CD4-positive, alpha-beta T cell treated with Interleukin-17A for 4 hours (primary cell): Measurements from ENCODE around the gene STEAP3.
A peak's percentile ranks its signal among the peaks of the same experiment; 100 is the strongest.

Source experiments
- DNase-seq: peaks from one replicate; pipeline ENCODE4 v3.0.0-alpha.2; 2020; ENCODE audit warnings: mixed read lengths

STEAP3 gene, protein sequence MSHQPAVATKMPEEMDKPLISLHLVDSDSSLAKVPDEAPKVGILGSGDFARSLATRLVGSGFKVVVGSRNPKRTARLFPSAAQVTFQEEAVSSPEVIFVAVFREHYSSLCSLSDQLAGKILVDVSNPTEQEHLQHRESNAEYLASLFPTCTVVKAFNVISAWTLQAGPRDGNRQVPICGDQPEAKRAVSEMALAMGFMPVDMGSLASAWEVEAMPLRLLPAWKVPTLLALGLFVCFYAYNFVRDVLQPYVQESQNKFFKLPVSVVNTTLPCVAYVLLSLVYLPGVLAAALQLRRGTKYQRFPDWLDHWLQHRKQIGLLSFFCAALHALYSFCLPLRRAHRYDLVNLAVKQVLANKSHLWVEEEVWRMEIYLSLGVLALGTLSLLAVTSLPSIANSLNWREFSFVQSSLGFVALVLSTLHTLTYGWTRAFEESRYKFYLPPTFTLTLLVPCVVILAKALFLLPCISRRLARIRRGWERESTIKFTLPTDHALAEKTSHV

DNA sequence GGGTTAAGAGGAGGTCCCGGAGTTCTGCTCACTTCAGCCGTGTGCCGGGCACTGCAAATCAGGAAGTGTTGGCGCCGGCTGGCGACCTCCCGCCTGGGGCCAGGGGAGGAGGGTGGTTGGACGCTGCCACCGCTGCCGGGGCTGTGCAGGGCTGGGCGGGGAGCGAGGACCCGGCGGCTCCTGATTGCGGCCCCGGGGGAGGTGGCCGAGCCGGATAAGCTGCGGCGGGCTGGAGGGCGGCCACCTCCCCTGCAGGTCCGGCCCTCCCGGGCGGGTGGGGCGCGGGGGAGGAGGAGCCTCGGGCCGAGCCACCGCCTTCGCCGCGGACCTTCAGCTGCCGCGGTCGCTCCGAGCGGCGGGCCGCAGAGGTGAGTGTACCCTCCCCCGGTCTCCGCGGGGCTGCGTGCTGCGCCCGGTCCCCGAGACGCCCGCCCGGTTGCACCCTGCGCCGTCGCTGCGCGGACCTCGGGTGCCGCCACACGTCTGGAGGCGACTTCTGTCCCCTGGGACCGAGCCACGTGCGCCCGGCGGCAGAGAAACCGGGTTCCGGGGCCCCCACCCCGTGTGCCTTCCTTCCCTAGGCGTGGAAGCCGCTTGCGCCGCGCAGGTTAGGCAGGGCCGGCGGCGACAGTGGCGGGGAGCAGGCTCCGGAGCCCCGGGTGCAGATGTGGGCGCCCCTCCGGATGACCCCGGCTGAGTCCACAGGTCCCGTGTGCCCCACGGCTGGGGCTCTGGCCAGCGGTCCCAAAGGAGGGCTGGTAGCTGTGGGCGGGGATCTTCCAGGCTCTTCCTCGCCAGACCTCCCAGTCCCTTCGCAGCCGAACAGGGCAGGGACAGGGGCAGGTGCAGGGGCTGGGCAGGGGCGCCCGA is at the start of gene STEAP3:
STEAP3 (plus strand) TSS at position 314 of the 870 bp plus-strand sequence. CDS start 7,179 bp downstream, outside the sequence.
- DNase-seq = no peak

DNA sequence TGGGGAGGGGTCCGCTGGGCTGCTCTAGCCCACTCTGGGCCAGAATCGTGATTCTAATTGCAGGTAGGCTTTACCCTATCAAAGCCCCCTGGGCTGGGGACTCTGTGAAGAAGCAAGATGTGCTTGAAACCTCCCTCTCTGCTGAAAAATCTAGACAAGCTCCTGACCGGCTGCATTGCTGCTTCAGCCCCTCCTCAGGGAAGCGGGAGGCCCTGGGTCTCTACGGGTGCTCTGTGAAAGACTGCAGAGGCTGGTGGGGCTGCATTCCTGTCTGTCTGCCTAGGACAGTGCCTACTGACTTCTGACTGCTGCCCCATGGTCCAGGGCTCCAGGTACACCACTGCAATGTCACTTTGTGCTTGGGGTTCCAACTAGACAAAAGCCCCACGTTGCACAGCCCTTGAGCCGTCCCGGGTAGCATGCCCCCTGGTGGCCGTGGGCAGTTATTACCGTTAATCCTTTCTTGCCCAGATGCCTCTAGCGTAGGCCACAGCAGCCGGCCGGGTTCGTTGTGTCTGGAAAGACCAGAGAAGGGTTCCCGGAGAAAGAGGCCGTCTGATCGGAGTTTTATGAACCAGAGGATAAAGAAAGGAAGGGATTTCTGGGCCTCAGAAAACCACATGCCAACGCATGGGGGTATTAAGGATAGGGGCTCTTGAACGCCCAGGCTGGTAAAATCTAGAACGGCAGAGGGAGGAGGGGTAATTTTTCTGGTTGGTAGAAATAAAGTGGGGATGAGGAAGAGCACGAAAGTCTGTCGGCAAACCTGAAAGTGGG is 49.2 kb upstream of the STEAP3 start:
- DNase-seq = peak; percentile 67

DNA sequence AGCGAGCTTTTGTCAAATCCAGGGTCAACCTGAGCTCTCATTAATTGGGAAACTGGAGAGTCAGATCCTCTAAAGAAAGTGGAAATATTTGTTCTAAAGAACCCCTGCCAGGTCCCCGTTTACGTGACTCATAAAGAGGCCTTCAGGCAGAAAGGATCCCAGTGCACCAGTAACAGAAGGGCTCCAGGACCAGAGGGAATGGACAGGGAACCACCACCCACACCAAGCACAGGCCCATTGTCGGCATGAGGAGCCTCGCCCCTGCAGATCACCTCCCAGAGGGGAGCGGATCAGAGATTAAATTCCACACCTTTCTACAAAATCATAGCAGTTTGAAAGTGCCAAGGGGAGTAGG is 48.7 kb upstream of the STEAP3 start:
- DNase-seq = no peak

DNA sequence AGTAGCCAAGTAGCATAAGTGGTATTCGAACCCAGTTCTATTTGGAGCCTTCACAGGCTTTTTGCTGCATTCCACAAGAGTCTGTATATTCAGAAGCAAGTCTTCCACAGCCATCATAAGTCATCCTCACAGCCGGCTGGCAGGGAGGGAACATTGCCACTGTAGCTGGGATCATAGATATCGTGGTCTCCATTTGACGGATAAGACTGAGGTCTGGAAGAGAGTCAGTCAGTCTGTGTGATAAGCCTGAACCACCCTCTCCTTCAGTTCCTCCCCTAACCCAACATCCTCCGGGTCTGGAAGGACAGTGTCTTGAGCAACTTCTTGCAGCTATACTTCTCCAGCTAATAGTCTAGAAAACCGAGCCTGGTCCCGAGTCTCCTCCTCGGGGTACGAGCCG is 48.1 kb upstream of the STEAP3 start:
- DNase-seq = no peak

DNA sequence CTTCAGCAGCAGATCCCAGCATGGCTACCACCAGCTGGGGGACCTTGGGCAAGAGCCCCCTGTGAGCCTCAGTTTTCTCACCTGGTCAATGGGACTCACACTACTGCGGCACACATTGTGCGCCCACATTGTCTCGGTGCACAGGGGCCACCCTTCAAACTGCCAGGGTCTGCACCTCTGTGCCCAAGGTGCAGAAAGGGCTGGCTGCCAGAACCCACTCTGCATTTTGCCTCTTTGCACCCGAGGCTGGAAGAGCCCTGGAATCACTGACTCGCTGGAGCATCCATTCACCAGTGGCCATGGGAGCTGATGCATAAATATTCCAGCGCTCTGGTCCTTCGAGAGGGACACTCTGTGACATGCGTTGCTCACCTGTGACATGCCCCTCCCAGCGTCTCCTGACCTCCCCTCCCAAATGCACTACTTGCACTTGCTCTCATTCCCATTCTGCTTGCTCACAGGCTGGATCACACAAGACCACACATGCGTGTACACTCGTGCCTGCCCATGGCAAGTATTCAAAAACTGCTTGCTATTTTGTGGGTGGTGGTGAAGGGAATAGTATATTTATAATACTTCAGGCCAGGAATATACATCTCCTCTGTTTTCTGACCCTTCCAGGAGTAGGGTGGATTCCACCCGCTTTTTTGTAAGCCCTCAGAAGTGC is 46.3 kb upstream of the STEAP3 start:
- no peak for DNase-seq

DNA sequence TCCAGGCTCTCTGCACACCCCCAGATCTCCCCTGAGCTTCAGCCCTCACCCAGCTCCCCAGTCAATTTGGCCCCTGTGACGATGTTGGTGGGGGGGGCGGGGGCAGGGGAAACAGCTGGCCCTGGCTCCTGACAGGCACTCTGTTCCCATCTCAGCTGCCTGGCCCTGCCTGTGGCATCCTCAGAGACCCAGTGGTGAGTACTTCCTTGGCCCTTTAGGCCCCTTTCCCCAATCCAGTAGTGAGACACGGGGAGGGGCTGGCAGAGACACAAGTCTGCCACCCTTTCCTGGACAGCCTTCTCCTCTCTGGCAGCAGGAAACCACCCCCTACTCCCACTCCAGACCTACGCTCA is 45.8 kb upstream of the STEAP3 start:
- no peak for DNase-seq

DNA sequence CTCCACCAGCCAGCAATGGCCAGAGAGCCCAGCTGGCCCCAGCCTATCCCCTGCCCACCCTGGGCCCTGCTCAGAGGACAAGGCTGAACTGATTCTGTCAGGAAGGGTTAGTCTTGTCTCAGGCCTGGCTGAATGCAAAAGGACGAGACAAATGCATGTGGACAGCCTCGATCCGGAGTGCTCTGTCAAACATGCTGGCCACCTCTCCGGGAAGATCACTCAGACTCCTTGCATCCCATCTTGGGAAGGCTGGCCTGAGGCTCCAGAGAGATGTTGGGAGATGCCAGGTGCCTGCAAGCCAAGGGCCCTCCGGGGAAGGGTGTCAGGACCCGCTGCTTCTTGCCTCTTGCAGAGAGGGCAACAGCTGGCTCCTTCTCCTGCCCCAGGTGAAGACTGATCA is 44.9 kb upstream of the STEAP3 start:
- no peak for DNase-seq

DNA sequence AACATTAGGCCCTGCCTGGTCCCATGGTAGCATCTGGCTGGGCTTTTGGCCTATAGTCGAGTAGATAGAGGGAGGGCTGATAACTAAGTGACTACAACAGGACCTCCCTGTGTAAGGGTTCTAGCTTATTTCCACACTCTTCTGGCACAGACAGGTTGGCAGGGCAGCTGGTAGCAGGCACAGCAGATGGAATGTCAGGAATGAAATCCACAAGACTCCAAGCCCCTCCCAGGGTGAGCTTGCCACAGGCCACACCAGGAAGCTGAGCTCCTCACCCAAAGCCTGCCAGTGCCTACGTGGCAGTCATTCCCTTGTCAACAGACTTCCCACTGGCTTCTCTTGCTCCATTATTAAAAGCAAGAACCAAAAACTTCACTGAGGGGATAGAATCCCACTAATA is 44.4 kb upstream of the STEAP3 start:
- no peak for DNase-seq

DNA sequence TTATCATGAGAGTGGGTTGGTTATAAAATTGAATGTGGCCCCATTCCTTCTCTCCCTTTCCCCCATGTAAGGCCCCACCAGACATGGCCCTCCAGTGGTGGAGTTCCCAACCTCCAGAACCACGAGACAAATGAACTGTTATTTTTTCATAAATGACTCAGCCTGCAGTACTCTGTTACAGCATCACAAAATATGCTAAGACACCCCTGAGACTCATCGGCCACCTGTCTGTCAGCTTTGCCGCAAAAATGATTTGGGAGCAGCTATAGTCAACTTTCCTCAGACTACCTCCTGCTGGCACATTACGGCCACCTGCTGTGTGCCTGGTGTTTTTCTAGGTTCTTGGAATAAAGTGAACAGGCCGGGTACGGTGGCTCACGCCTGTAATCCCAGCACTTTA is 43.6 kb upstream of the STEAP3 start:
- DNase-seq = no peak

DNA sequence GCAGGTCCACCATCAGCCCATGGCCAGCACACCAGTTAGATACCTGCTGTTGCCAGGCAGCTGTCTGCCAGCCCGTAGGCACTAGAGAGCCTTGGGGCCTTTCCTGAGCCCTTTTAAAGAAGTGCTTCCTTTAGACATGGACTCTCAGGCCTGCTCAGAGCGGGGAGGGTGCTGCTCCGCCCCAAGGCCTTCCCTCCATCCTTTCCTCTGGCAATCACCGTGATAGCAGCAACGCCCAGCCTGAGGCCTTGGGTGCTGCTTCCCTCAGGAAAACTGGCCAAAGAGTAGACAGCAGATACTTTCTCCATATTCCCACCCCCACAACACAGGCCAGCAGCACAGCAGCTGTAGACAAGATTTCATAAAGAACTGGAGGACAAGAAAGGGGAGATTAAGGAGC is 42.7 kb upstream of the STEAP3 start:
- DNase-seq = no peak

DNA sequence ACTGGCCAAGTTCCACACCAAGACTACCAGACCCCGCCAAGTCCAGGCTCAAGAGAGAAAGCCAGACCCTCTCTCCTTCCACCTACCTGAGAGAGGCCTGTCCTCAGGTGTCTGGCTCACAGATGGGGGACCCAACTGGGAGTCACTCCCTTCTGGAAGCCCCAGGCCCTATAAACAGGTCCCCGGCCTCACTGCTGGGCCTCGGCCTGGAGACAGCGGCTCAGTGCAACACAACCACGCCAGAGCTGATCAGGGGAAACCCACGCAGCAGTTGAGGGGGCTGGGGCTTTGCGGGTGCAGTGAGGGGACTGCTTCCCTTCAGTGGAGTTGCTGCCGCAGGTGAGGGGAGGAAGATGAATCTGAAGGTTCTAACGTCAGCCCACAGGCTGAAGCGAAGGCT is 42.2 kb upstream of the STEAP3 start:
- DNase-seq = no peak

DNA sequence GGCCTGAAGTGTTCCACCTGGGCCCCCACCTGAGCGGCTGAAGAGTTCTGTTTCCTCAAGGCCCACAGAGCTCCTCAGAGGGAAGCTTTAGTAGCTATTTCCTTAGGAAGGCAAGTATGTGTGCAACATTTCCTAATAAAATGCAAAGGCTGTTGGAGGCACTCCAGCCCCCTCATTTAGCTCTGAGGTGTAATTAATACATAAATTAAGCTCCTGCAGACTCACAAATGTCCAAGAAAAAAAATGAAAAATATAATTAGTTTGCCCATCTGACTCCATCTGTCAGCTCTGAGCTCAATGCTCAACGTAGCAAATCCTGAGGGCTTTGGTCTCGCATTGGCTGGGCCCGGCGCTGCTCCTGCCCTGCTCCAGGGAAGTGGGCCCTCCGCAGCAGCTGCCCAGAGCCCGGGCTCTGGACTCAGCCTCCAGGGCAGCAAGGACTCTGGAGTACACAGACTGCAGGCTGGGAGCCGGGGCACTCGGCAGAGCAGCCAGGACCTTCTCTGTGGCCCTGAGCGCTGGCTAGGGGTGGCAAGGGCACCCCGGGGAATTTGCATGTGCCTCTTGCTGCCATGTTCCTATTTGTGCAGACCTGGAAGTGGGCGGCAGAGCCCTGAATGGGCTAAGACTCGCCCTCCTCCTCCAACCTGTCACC is 41.7 kb upstream of the STEAP3 start:
- no peak for DNase-seq

DNA sequence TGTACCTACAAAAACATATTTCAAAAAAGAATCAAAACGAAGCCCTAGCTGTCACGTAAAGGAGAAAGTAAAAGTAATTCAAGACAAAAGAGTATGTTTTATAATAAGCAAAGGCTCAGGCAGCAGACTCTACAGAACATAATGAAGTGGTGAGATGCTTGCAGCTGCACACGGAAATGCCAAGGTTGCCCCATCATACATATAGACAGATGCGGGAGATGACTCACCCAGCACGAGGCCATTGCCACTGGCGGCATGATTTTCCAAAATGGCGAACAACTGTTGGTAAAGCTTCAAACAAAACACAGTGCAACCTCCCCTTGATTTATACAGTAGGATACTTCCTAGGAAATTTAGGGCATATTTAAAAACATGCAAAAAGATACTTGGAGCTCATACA is 39.1 kb upstream of the STEAP3 start:
- DNase-seq = no peak

DNA sequence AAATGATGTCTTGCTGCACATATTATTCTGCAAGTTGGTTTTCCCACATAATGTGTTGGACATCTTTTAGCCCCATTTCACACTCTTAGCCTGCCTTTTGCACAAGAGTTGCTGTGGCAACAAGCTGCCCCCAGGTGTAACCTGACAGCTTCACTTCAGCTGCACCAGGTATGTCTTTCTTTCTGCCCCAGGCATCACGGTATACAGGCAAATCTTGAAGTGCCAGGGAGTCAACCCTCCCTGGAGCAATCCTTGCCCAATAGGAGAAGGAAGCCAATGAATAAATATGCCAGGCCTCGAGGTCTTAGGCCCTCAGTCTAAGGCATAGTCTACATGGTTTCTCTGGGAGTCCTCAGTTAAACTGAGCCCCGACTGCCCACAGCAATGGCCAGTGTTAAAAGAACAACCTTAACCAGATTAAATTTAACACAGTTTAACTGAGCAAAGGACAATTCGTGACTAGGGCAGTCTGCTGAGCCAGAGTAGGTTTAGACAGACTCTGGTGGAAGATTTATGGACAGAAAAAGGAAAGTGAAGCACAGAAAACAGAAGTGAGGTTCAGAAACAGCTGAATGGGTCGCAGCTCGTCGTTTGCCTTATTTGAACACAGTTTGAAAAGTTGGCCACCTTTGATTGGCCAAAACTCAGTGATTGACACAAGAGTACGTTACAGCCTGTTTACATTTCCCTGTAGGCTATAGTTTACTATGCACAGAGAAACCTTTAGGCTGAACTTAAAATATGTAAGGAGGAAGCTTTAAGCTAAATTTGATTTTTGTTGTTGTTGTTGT is 33.1 kb upstream of the STEAP3 start:
- no peak for DNase-seq

DNA sequence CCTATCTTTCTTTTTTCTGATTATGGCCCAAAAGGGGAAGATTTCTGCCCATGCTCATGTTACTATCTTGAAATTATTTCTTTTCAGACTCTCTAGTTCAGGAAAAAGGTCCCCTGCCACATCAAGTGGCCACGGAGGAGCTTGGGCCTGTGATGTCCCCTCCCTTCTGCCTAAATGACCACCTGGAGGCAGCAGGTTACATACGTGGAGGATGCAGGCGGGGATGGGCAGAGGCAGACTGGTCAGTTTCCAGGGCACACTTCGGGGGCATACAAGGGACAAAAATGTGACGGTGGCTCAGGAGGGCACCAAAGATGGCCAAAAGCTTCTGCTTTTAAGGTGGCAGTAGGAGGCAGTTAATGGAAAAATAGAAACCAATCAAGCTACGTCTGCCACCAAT is 30.7 kb upstream of the STEAP3 start:
- no peak for DNase-seq

DNA sequence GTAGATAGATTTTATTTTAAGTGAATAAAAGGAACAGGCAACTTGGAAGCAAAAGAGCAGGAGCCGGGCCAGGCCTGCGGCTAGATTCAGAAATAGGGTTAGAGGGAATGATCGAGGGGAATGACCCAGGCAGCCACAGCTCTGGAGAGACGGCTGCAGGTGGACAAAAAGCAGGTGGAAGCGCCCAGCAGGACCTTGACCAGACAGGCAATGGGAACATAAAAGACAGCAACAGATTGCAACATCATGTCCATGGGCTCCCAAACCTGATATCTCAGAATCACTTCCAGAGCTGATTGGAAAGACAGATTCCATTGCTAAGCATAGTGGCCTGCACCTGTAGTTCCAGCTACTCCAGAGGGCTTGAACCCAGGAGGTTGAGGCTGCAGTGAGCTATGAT is 28.6 kb upstream of the STEAP3 start:
- DNase-seq = no peak

DNA sequence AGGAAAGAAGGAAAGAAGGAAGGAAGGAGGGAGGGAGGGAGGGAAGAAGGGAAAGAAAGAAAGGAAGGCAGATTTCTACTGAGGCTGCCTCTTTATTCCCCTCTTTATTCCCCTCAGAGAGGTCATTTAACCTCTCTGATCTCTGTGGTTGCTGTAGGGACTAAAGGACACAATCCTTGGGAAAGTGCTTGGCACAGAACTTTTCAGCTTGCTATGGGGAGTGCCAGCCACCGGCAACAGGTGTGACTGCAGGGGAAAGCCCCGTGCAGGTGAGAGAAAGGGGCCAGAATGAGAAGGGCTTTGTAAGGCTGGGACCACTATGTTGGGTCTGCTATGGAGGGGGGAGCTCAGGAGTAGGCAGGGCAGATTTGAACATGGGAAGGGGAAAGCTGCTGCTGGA is 27.7 kb upstream of the STEAP3 start:
- DNase-seq = no peak

DNA sequence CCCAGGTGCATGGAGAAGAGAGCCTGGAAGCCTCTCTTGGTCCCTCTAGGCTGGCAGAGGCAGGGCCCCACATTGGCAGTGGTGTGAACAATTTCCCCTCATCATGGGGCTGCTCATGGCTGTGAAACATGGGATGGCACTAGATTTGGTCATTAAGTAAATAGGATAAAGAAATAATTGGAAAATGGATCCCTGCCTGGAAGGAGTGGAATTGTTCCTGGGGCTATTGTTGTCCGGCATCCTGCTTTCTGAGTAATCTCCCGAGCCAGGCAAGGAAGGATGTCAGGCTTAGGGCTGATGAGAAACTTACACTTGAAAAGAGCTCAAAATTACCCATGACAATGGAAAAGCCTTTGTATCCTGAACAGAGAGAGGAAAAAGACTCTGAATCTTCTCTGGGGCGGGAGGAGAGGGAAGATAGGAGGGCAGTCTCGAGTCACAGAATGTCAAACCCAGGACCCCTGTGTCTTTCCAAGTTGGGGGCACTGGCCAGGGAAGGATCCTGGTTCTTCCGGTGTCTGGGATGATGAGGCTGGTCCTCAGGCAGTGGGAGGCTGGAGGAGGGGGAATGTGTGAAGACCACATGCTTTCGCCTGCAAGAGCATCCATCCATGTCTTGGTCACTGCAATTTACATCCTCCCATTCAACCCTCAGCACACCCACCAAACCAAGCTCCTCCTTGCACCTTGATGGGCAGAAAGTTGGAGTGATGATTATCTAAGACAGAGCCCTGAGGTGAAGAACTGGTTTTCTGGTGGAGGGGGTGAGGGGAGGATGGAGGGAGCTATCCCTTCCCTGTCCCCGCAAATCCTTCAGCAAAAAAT is 27.1 kb upstream of the STEAP3 start:
- no peak for DNase-seq

DNA sequence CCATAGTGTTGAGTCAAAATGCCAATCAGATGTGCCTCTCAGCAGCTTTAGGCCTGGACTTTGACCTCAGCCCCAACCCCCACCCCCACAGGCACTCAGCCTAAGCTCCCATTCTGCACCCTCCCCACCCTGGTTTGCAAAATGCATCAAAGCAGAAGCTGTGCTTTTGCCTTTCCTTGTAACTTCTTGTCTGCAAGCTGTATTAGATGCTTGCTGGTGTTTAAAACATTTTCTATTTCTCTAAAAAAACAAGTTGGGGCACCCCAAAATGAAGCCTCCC is 26.6 kb upstream of the STEAP3 start:
- DNase-seq = no peak

DNA sequence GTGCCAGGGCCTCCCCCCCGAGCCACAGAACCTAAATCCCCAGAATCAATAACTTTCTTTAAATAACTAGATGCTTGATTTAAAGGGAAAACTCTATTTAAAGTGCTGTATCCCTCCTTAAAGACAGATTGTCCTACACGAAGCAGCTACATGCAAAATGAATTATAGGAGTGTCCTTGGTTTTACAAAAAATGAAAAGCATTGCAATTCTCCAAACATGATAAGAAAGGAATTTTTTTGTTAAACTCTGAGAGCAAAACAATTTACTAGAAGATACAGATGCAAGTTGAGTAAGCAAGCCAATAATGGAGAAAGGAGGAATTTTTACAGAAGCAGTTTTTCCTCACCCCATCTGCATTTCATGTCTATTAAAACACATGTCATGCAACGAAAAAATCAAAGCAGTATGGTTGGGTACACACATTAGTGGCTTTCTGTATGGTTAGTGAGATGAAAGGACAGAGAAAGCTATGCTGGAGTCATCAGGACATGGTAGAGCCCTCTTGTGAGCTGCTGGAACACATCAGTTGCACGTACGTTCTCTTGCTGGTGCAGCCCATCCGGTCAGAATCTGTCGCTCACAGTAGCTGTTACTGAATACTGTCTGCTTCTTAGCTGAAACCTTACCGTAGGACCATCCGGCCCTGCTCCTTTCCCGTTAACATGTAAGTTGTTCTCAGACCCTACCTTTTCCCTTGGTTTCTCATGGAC is 25.9 kb upstream of the STEAP3 start:
- no peak for DNase-seq
